Measurements from ENCODE around the gene NOL8. TPM values are rescaled to one million over a fixed set of nuclear protein-coding genes. Genes with fewer than 3 reads are reported as not detected.

Gene NOL8
- total RNA-seq, 1 experiment from 2014 or later: 30.6 TPM

- peaks cover 36% of the 10 kb centered on the region for H3K36me3 ChIP-seq (ENCODE audit: control insufficient read depth, insufficient read depth, low read length)
- TF ChIP-seq REST (IDR thresholded peaks at IDR 0.05; ENCODE audit: insufficient read depth in 1 of 2, low read depth in 2 of 2, low read length in 1 of 2) (no peak), CTCF (IDR thresholded peaks at IDR 0.05) (no peak), SIN3A (IDR thresholded peaks at IDR 0.05; ENCODE audit: borderline replicate concordance, insufficient read depth, low read depth, low read length) (no peak), TCF7L2 (IDR thresholded peaks at IDR 0.05; ENCODE audit: low read depth, low read length) (no peak), POLR2AphosphoS5 (IDR thresholded peaks at IDR 0.05; ENCODE audit: low read depth, low read length) (no peak)
- no TSS peak for BruUV-seq (replicated peaks)
Observed at GRCh38 chr9:92257327-92257726, 67.8 kb downstream of the NOL8 start.

GRCh38 chr9:92254381-92255337 lies 70.5 kb downstream of the NOL8 start:
- in situ Hi-C loops (cut with HindIII; ENCODE audit: low pct_unique_long_range_greater_than_20kb, low sequenced_read_pairs) (no loop called here), intact Hi-C loops (cut with micrococcal nuclease; ENCODE audit: unreplicated experiment) (no loop called here)
- H3K9me3 ChIP-seq (ENCODE audit: control insufficient read depth, insufficient read depth, low read depth, low read length): no peaks in the 10 kb centered on the region
- no peak for ATAC-seq
- BruUV-seq (replicated peaks): no TSS peak
- peaks cover 54% of the 10 kb centered on the region for H3K36me3 ChIP-seq (ENCODE audit: control insufficient read depth, insufficient read depth, low read length)
- ChIA-PET CTCF (no interaction called here), POLR2A (no interaction called here)
- TF ChIP-seq REST (IDR thresholded peaks at IDR 0.05; ENCODE audit: insufficient read depth in 1 of 2, low read depth in 2 of 2, low read length in 1 of 2) (no peak), CTCF (IDR thresholded peaks at IDR 0.05) (no peak), POLR2AphosphoS5 (IDR thresholded peaks at IDR 0.05; ENCODE audit: low read depth, low read length) (no peak)
- H3K4me3 ChIP-seq (ENCODE audit: low read depth in 2 of 2, low read length in 2 of 2): no peak overlapping the region
- DNase-seq (ENCODE audit: low read depth, low spot score): no peak
- H3K27me3 ChIP-seq (ENCODE audit: control insufficient read depth, insufficient read depth, low read length): no peaks in the 10 kb centered on the region
- H3K4me1 ChIP-seq (ENCODE audit: control insufficient read depth, insufficient read depth, low read length): no peaks in the 10 kb centered on the region
- H3K27ac ChIP-seq (ENCODE audit: low read length): no peak overlapping the region

More at GRCh38 chr9:92257327-92257726, 67.8 kb downstream of the NOL8 start:
- DNase-seq (ENCODE audit: low read depth, low spot score) (no peak), ATAC-seq (no peak)
- Histone ChIP-seq H3K9me3 (ENCODE audit: control insufficient read depth, insufficient read depth, low read depth, low read length) (no peaks in the 10 kb centered on the region), H3K4me1 (ENCODE audit: control insufficient read depth, insufficient read depth, low read length) (no peaks in the 10 kb centered on the region), H3K27ac (ENCODE audit: low read length) (no peak overlapping the region), H3K27me3 (ENCODE audit: control insufficient read depth, insufficient read depth, low read length) (no peaks in the 10 kb centered on the region), H3K4me3 (ENCODE audit: low read depth in 2 of 2, low read length in 2 of 2) (no peak overlapping the region)
- ChIA-PET CTCF (no interaction called here), POLR2A (no interaction called here)
- in situ Hi-C loops (cut with HindIII; ENCODE audit: low pct_unique_long_range_greater_than_20kb, low sequenced_read_pairs) (no loop called here), intact Hi-C loops (cut with micrococcal nuclease; ENCODE audit: unreplicated experiment) (no loop called here)

Measured in Panc1 (cell line).